GM11168 (cell line): ENCODE results near the gene SFI1.

Experiments
- in situ Hi-C: fragments of 300-500 bp; cut with MboI; formaldehyde crosslinking; loops from one replicate; pipeline ENCODE4 v1.12.0; 2022; ENCODE audit warnings: low sequenced_read_pairs; ENCODE audit not compliant: unreplicated experiment

SFI1 gene

DNA sequence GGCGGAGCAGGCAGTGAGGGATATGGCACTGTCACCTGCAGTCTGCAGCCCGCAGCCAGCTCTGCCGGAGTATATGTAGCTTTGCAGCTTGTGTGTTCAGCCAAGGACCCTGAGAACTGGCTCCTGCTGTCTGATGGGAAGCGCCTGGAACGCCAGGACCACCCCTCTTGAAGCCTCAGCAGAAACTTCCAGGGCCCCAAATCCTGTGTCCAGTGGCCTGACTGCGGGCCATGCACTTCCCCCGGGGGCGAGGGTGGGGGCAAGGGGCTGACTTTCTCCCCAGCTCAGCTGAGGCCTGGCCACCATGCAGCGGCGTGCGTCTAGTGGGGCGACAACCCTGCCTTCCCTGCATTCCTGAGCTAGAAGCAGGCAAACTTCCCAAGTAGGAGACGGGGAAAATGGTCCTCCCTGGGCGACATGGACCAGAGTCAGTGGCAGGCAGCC, 133.4 kb downstream of the SFI1 start:
- in situ Hi-C loops = no loop called here

DNA sequence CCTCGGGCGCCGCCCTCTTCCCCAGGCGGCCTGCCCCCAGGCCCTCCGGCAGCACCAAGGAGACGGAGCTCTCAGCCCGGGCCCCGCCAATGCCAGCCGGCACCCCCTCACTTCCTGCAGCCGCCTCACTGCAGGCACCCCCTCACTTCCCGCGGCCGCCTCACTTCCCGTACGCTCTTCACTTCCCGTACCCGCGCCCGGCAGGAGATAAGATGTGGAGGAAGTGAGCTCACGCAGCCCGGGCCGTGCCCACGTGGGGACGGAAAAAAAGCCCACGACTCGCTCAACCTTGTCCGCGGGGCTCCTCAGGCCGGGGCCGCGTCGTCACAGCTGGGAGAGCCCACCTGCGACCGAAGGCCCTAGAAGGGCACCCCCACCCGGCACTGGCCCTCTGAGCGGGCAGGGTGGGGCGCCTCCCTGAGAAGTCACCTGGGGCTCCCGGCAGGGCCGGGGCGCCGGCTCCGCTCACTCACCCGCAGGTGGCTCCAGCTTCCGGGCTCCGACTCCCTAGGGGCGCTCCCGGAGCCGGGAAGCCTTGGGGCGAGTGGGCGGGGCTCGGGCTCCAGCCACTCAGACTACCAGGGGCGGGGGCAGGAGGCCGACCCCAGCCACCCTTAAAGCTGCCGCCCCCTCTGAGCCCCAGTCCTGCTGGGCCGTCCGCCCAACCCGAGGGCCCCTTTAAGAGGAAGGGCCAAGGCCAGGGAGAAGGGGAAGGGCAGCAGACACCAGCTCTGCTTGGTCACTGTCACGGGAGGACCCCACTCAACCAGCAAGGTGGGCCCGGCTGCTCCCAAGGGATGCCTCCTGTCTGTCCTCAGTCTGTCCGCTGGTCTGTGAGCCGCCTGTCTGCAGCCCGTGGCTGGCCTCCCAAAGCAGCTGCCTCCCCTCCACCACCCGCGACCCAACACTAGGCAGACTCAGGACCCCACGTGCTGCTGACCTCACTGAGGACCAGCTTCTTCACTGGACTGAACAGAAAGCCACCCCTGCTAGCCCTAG, 134.3 kb downstream of the SFI1 start:
- in situ Hi-C loops = no loop called here

DNA sequence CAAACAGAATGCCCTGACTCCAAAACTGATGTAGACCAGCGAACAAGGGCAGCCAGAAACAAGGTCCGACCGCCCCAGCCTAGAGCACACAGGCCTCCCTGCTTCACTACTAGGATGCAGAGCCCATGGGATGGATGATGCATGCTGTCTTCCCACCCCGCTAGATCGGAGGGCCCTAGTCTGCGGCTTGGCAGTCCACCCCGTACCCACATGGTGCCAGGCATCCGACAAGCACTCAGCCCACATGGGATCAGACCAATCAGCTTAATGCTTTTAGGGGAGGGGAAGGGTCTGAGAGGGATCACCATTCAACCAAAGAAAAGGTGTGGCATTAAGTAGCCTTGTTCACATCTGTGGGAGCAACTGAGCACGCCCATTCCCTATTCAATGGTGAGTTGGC, 135.1 kb downstream of the SFI1 start:
- in situ Hi-C loops = no loop called here

DNA sequence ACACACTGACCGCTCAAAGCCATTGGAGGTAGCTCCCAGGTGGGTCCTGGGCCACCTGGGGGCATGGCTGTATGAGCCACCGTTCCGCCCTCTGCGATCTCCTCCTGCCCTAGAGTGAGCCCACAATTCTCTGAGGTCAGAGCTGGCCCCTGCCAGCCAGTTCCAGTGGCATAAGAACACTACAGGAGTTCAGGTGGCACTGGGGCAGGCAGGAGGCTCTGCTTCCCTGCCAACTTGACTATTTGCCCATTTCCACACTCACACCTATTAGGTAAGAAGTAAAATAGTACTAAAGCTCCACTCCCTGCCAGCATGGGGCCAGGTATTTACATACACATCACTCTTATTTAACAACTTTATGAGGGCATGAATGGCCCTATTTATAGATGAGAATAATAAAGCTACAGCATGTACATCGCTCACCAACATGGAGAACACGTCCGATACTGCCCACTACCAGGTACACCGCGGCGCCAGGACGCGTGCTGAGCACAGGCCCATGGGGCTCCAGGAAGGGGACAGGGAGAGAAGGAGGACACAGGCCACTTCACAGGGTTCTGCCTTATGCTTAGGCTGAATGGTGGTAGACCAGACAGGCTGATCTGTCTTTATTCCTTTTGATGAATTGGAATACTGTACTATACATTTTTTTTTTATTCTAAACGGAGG, 139.4 kb downstream of the SFI1 start:
- in situ Hi-C loops = no loop called here

DNA sequence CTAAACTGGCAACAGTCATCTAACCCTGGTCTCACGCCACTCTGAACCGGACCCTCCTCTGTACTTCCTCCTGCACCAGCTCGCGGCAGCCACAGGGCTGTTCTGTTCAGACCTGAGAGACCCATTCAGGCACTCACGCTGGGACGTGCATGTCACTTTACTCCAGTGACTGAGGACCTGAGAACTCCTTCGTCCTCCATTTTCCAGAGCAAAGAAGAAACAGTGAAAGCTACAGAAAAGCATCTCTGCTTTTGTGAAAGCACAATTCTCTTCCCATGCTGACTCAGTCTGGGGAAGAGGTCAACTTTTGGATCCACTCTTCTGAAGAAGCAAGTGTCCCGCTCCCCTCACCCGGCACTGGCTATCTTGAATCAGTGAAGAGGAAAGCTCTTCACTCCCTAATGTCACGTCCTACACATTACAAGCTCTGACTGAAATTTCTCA, 141.1 kb downstream of the SFI1 start:
- in situ Hi-C loops = no loop called here

DNA sequence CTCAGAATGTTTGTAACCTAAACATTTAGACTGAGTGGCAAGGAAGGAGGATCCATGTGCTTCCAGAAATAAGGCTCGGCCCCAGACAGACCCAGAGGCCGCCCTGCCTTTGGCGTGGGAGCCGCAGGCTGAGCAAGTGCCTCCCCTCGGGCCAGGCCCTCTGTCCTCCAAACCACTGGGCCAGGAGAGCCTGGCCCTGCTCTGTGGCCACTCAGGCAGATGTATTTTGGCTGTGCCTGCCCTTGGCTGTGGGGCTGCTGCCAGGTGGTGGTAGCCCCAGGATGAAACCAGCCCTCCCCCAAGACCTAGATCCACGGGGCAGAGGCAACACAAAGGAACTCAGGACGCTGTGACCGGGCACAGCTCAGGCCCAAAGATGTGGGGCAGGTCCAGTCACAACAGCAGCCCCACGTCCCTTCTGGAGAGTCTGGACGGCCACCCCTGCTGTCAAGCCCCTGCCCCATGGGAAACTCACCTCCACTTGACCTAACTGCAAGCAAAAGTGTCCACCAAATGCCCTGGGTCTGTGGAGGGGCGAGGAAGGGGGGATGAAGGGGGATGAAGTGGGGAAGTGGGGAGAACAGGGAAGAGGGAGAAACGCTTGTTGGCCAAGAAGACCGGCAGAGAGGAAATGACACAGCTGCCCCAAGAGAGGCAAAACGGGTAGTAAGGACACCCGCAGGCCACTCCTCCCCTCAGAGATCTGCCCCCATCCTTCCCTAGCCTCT, 141.7 kb downstream of the SFI1 start:
- in situ Hi-C loops = no loop called here

DNA sequence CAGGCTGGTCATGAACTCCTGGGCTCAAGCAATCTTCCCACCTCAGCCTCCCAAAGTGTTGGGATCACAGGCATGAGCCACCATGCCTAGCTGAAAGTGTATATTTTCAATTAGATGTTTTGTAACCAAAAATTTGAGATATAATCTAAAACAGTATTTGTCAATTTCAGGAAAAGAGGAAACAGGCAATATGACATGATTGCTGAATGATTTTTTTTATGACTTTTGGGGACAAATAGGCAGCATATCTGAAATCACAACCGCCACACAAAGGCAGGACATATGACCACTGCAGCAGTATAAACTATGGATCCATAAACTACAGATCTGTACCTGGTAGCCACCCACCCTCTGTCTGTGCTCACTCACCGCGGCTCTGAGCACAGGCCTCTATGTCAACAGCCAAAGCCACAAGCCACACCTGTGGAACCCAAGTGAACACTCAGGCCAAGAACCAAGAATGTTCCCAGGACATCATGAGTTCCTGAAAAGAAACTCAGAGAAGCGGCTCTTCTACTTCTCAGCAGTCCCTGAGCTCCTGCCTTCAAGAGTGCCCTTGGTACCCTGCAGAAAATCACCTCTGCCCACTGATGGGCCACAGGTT, 143.2 kb downstream of the SFI1 start:
- in situ Hi-C loops = no loop called here

DNA sequence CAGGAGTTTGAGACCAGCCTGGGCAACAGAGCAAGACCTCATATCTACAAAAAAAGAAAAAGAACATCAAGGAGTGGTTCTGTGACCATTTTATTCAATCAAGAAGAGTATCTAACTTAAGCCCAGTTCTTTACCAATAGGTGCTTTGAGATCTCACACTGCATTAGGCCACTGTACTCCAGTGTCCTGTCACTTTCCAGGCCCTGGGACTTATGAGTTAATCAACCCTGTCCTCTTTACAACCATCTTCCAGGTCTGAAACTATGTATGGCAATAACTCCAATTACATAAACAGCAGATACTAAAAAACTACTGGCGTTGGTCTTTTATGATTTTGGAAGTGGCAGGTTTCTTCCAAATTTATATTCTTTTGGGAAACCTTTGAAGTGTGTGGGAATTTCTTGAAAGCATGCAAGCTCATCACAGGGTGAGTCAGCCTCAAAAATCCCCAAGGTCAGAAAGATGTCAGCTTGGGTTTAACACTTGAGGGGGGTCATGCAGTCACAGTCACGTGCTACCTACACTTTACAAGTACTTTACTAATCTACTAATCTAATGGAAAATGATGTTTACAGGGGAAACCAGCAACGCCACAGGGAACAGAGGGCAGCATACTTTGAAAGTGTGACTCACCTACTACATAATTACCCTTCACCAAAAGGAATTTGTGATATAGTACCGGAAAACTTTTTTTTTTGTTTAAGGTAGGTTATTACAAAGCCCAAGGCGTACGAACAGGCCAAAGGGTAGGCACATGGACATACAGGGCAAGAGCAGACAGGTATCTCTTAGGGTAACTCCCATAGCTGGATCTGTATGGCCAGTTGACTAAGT, 150.1 kb downstream of the SFI1 start:
- in situ Hi-C loops = no loop called here

DNA sequence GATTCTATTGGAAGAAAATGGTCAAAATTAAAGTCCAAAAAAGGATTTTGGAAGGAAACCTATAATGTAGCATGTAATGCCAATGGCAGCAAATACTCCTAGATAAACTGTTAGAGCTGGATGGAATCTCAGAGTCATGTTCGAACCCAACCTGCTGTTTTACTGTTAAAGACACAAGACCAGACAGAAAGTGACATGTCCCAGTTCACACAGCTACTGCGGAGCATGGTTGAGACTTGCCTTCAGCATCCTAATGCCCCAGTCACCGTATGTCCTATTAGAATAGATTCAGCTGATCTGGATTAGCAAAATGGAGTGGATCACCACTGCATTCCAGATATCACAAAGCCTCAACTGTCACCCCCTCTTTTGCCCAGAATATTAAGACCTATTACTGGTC, 150.7 kb downstream of the SFI1 start:
- in situ Hi-C loops = no loop called here

DNA sequence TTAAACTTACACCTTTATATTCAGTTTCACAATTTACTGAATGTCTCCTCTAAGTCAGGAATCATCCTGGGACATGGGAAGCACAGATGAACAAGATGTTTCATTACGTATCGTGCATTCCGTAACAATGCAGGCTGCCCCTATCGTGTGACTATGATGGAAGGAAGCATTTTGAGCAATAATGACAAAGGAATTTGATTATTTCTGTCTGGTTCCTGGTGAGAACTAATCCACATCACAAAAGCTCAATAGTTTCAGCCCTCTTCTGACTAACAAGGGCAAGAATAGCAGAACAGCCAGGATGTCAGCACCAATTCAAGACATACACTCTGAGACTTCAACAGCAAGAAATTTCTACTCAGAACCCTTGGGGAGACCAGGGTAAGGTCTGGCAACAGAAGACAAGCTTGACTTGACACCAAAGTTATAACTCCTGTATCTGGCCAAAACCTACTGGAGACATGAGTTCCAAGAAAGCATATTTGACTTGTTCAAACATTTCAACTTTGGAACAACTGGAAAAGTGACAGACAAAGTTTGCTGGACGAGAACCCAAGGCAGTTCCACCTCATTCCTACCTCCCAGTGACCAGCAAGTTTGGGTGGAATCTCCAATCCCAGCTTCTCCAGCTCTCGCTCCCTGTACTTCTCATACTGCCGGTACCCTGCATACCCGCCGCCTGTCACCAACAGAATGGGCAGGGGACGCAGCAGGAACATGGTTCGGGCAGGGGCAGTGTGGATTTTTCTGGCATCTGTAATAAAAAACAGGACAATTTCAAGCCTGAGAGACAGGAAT, 151.4 kb downstream of the SFI1 start:
- in situ Hi-C loops = no loop called here

DNA sequence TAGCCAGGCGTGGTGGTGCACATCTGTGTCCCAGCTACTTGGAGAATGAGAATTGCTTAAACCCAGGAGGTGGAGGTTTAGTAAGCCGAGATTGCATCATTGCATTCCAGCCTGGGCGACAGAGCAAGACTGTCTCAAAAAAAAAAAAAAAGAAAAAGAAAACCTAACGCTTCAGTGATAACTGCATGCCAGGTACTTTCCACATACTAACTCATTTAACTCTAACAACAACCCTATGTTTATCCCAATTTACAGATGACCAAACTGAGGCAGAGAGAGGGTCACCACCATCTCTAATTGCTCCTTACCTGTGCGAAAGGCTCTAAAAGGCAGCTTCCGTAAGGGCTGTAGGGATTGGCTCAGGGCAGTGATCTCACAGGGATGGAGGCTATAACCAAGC, 154.1 kb downstream of the SFI1 start:
- in situ Hi-C loops = no loop called here

DNA sequence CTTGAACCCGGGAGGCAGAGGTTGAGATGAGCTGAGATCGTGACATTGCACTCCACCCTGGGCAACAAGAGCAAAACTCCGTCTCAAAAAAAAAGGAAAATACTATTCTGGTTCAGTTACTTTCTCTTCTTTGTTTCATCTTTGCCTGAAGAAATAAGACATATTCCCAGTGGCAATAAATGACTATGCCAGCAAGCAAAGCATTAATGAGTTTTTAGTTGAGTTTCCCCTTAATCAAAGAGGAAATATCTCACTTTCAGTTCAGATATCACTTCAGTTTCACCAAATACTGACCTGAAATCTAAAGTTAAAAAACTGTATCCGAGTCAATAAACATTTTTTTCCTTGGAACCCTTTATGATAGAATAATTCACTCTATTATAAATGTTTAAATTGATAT, 155.3 kb downstream of the SFI1 start:
- in situ Hi-C loops = no loop called here

DNA sequence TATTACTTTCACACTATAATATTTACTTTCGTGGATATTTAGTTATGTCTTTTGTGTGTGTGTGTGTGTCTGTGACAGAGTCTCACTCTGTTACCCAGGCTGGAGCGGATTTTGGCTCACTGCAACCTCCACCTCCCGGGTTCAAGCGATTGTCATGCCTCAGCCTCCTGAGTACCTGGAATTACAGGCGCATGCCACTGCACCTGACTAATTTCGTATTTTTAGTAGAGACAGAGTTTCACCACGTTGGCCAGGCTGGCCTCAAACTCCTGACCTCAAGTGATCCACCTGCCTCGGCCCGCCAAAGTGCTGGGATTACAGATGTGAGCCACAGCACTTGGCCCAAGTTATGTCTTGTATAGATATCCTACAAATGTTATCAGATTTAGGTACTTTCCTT, 155.8 kb downstream of the SFI1 start:
- in situ Hi-C loops = no loop called here

DNA sequence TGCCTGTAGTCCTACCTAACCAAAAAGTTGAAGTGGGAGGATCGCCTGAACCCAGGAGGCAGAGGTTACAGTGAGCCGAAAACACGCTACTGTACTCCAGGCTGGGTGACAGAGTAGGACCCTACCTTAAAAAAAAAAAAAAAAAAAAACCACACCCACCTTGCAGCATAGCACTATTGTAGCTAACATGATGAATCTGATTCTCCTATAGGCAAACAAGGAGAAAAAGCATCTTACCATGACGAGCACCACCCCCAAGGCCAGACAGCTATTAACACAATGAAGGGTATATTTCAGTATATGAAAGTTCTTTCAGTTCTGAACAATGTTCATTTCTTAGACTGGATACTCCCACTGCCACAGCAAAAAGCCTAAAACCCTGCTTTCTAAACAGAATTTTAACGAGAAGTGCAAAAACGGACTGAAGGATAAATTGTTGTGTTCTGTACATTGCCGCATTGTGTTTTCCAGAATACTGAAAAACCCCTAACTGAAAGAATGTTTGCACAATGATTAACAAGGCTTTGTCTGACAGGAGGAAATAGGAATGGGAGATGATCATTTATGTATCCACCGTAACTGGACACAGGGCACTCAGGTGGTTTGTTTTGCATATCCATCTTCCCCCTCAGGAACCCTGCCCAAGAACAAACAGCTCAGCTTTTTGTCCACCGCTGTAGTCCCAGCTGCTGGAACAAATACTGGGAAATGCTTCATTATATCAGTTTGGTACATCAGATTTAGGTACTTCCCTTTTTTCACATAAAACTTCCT, 156.8 kb downstream of the SFI1 start:
- in situ Hi-C loops = no loop called here

DNA sequence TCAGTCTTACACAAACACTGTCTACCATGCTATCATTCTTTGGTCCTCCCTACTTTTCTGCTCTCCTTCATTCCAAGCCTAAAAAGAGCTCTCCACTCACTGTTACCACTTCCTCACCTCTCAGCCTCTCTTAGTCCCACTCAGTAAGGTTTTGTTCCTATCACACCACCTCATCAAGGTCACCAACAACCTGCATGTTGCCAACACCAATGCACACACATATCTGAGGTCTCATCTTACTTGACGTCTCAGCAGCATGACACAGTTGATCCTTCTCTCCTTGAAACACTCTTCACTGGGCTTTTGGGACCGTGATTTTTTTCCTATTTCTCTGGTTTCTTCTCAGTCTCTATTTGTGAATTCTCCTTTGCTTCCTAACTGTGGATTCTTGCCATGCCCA, 157.6 kb downstream of the SFI1 start:
- in situ Hi-C loops = no loop called here

DNA sequence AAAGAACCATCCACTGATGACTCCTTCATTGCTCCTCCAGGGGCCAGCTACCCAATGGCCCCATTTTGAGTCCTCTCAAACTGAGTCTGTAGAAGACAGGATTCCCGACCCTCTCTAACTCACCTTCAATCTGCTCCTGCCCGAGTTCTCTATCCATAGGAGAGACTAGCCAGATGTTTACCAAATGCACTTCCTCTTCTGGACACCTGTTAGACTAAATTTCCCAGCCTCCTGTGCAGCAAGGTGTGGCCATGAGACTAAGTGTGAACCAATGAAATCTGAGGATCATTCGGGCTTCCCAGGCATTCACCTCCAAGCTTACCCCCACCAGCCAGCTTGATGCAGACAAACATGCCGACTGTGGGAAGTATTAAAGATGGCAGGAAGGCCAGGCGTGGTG, 158.1 kb downstream of the SFI1 start:
- in situ Hi-C loops = no loop called here

DNA sequence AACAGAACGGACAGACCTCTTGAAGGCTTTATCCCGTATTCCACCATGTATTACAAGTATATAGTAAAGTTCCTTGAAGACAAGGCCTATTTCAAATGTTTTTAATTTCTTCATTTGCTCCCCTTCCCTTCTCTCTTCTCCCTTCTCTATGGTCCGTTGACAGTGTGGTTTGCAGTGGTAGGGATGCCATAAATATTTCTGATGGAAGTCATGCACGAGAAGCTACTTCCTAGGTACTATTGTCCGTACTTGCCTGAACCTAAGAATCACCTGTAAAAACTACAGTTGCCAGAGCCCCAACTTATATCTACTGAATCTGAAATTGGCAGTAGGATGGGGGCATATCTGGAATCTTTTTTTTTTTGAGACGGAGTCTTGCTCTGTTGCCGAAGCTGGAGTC, 162.9 kb downstream of the SFI1 start:
- in situ Hi-C loops = no loop called here

DNA sequence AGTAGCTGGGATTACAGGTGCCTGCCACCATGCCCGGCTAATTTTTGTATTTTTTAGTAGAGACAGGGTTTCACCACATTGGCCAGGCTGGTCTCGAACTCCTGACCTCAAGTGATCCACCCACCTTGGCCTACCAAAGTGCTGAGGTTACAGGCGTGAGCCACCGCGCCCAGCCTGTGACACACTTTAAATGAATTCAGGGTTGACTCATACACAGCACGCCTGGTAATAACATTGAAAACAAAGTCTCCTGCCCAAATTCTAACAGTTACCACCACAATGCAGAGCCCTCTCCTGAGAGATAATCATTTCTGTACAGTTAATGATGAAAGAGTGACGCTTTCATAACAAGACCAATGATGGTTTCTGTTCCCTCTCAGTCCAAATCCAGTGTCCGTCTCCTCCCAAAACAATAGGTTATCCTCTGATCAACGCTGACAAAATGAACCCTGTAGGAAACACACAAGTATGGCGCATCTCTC, 164.6 kb downstream of the SFI1 start:
- in situ Hi-C loops = loop anchor here (10.0 kb wide), 1 partner anchor 294 kb away; no protein-coding TSS in a partner anchor
